NT2/D1 (cell line): ENCODE data around the gene PKHD1.

Source experiments
- DNase-seq: peaks from one replicate; pipeline ENCODE4 v3.0.0-alpha.2; 2011; ENCODE audit warnings: low read depth, low spot score
- H3K27me3 ChIP-seq: 2 replicates; pipeline ENCODE4 v1.6.0; 2011; ENCODE audit warnings: mild to moderate bottlenecking; ENCODE audit not compliant: insufficient read length, insufficient read depth
- H3K36me3 ChIP-seq: 2 replicates; pipeline ENCODE4 v1.6.1; 2011; ENCODE audit warnings: mild to moderate bottlenecking, low read length, mixed read lengths; ENCODE audit not compliant: insufficient read depth, insufficient read length
- H3K4me1 ChIP-seq: 2 replicates; pipeline ENCODE4 v1.5.1; 2011; ENCODE audit not compliant: insufficient read depth, insufficient read length
- H3K4me3 ChIP-seq: 2 replicates; pipeline ENCODE4 v1.5.1; 2011; ENCODE audit warnings: low read depth; ENCODE audit not compliant: insufficient read length
- H3K9ac ChIP-seq: 2 replicates; pipeline ENCODE4 v1.6.0; 2011; ENCODE audit warnings: low read depth; ENCODE audit not compliant: insufficient read length
- H3K9me3 ChIP-seq: 2 replicates; pipeline ENCODE4 v1.5.1; 2011; ENCODE audit warnings: mild to moderate bottlenecking, low read length; ENCODE audit not compliant: insufficient read depth
- SUZ12 ChIP-seq: IDR thresholded peaks from 2 replicates; pipeline ENCODE4 v1.6.1; 2011; ENCODE audit not compliant: insufficient read length, insufficient read depth; ENCODE audit errors: extremely low read depth
- YY1 ChIP-seq: IDR thresholded peaks from 2 replicates; pipeline ENCODE4 v1.6.1; 2011; ENCODE audit not compliant: insufficient read length, insufficient read depth
- ZNF274 ChIP-seq: IDR thresholded peaks from 2 replicates; pipeline ENCODE4 v1.6.1; 2011; ENCODE audit warnings: mild to moderate bottlenecking, low read depth, low read length

The PKHD1 gene

DNA sequence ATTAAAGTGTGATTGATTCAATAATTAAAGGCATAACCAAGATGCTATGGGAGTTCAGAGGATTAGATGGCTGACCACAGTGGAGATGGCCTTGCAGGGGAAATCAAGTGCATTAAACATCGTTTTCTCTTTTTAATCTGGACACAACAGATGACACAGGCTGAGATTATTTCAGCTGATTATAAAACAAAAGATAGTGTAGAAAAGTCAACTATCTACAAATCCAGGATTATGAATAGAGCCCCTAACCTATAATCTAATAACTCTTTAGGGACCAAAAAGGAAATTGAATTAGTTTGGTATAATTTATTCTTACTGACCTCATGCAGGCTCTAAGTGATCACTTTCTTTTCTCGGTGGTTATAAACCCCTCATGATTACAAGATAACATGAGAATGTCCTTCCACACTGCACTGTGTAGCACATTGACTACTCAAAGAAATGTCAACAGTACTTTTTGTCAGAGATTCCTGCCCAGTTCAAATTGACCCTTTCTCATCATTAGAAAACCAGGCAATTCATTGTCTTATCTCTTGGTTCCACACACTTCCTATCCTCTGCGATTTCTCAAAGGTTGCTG is 122.1 kb downstream of the PKHD1 start:
- no peak for DNase-seq
- Histone ChIP-seq H3K9me3 (peaks cover 6% of the 10 kb centered on the region; the same call in 1 of the 2 replicates), H3K4me3 (no peak overlapping the region), H3K36me3 (no peaks in the 10 kb centered on the region), H3K9ac (no peak overlapping the region), H3K4me1 (no peaks in the 10 kb centered on the region), H3K27me3 (no peaks in the 10 kb centered on the region)
- TF ChIP-seq ZNF274 = no peak
- TF ChIP-seq YY1 = no peak
- TF ChIP-seq SUZ12 = no peak

DNA sequence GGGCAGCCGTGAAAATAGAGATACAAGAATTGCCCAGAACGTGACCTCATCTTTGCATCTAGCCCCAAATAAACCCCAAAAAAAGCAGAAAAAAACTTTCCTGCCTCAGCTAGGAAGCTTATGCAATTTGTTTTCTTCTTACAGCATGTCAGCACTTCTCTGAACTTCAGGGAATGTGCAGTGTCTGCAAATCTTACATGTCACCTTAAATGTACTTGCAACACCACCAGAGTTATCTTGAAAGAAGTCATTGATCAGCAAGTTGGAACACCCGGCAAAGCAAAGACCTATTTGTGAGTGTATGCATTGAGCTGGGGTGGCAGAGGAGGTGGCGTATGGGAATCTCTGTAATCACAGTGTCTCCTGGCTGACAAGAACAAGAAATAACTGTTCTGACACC is 123.4 kb downstream of the PKHD1 start:
- TF ChIP-seq SUZ12 (no peak), YY1 (no peak), ZNF274 (no peak)
- Histone ChIP-seq H3K9me3 (peaks cover 6% of the 10 kb centered on the region; the same call in 1 of the 2 replicates), H3K27me3 (no peaks in the 10 kb centered on the region), H3K4me1 (no peaks in the 10 kb centered on the region), H3K4me3 (no peak overlapping the region), H3K36me3 (no peaks in the 10 kb centered on the region), H3K9ac (no peak overlapping the region)
- DNase-seq = no peak

DNA sequence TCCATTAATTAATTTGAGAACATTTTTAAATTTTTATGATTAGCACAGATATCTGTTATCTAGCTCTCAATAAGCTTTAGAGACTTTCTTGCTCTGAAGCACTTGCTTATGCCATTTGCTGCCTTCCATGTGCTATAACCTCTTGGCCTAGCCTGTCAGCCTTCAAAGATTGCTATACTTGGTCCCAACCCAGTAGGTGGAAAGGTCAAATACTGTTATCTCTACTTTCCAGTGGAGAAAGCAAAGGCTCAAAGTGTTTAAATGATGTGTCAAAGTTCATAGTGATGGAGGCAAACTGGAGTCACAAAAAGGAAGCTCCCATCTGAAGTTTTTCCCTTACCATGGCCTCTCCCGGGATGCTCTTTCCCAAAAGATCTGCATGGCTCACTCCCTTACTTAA is 125.1 kb downstream of the PKHD1 start:
- DNase-seq = no peak
- TF ChIP-seq YY1 (no peak), SUZ12 (no peak), ZNF274 (no peak)
- no peaks in the 10 kb centered on the region for H3K36me3 ChIP-seq

DNA sequence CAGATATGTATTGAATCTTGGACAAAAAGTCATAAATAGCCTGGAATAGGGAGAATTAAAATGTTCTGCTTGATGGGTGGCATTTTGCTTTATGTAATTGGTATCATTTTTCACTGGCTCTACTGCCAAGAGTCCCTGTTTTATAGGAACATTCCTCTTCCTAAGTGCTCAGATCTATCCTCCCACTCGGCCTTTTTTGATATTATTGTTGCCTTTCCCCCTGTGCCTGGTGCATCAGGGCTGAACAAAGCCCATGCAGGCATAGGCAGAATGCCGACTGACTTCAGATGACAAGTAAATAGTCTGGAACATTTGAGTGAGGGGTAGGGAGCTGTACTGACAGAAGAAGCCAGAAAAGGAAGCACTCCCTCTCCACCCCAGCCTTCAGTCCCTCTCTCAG is 127.0 kb downstream of the PKHD1 start:
- H3K9ac ChIP-seq = no peak overlapping the region
- no peaks in the 10 kb centered on the region for H3K9me3 ChIP-seq
- TF ChIP-seq ZNF274 (no peak), YY1 (no peak)
- no peaks in the 10 kb centered on the region for H3K36me3 ChIP-seq
- H3K4me1 ChIP-seq = no peaks in the 10 kb centered on the region
- no peaks in the 10 kb centered on the region for H3K27me3 ChIP-seq
- H3K4me3 ChIP-seq = no peak overlapping the region
- DNase-seq = no peak

More for the DNA sequence above, 125.1 kb downstream of the PKHD1 start:
- no peak overlapping the region for H3K4me3 ChIP-seq
- H3K9ac ChIP-seq = no peak overlapping the region
- H3K27me3 ChIP-seq = no peaks in the 10 kb centered on the region
- H3K4me1 ChIP-seq = no peaks in the 10 kb centered on the region
- H3K9me3 ChIP-seq = peaks cover 6% of the 10 kb centered on the region; the same call in 1 of the 2 replicates

DNA sequence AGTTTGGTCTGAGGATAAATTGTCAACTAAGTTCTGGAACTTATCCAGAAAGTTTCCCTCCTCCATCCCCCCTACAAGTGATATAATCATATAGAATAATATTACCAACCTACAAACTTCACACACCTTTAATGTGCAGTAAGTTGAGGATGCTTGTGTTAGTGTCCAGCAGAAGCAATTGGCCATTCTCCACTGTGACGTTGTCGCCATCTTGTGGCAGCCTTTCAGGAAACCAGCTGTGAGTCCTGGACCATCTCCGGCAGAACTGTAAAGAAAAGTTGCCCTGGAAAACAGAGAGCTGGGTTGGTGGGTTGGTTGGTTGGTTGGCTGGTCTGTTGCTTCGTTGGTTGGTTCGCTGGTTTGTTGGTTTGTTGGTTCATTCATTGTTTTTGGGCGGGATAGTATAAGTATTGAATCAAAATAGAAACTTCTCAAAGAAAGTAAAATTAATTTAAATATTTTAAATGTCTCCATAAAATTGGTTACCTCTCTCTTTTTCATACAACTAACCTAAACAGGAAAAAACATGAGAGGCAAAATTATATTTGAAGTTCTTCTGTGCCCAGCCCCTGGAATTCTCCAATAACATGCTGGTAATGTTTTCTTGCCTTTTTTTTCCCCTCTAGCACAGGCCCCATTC is 127.5 kb downstream of the PKHD1 start:
- H3K9ac ChIP-seq = no peak overlapping the region
- no peak overlapping the region for H3K4me3 ChIP-seq
- H3K4me1 ChIP-seq = no peaks in the 10 kb centered on the region
- H3K27me3 ChIP-seq = no peaks in the 10 kb centered on the region
- peak; percentile 54 for DNase-seq
- TF ChIP-seq SUZ12 = no peak
- no peak for TF ChIP-seq ZNF274
- TF ChIP-seq YY1 = no peak
- no peaks in the 10 kb centered on the region for H3K36me3 ChIP-seq
- H3K9me3 ChIP-seq = no peaks in the 10 kb centered on the region

DNA sequence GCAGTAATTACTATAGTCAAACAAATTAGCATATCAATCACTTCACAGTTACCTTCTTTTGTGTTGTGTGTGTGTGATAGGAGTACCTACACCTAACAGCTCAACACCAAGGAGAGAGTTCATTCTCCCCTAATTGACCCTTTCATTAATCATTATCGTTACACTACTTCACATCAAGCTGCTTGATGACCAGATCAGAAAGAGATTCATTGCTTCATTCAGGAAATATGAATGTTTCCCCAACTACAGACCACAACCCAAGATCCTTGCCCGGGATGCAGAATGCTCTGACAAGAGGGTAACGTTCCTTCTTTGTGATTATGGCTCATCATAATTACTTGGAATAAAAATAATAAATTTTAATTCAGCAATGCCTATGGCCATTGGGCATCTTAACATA is 132.7 kb downstream of the PKHD1 start:
- DNase-seq = no peak
- no peaks in the 10 kb centered on the region for H3K4me1 ChIP-seq
- H3K4me3 ChIP-seq = no peak overlapping the region
- H3K9me3 ChIP-seq = no peaks in the 10 kb centered on the region
- no peak overlapping the region for H3K9ac ChIP-seq
- H3K36me3 ChIP-seq = no peaks in the 10 kb centered on the region
- no peaks in the 10 kb centered on the region for H3K27me3 ChIP-seq
- TF ChIP-seq ZNF274 (no peak), SUZ12 (no peak), YY1 (no peak)

DNA sequence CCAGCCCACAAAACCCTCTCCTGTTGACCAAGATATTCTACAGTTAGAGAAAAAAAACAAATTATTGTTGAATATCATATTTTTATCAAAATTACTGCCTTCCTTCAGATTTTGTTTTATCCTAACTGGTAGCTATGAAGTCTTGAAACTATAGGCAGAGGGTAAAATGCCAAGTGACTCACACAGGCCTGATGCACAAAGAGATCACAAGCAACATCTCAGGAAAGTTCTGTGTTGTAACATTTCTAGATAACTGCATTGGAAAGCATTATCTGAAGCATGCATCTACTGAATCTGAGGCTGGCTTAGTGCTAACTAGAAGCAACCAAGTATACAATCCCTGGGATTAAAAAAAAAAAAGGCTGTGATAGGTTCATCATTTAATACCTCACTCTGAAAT is 134.2 kb downstream of the PKHD1 start:
- Histone ChIP-seq H3K36me3 (no peaks in the 10 kb centered on the region), H3K27me3 (no peaks in the 10 kb centered on the region), H3K9me3 (no peaks in the 10 kb centered on the region), H3K4me3 (no peak overlapping the region), H3K9ac (no peak overlapping the region), H3K4me1 (no peaks in the 10 kb centered on the region)
- TF ChIP-seq SUZ12 (no peak), ZNF274 (no peak), YY1 (no peak)
- DNase-seq = no peak
